HUES48 (cell line): Measurements from ENCODE around the gene SCAMP4.
"Not testable (repeated sequence)": the region's sequence is repeated elsewhere in the genome, so short reads cannot be mapped to it uniquely, and the experiment has no call there.

Experiments
- H3K27ac ChIP-seq: one replicate; pipeline ENCODE4 v1.7.0; 2013; ENCODE audit warnings: low read depth, low read length, inconsistent platforms
- H3K27me3 ChIP-seq: 2 replicates; pipeline ENCODE4 v1.6.1; 2013; ENCODE audit warnings: mild to moderate bottlenecking, low read length; ENCODE audit not compliant: control insufficient read depth, insufficient read depth
- H3K36me3 ChIP-seq: 2 replicates; pipeline ENCODE4 v1.6.1; 2013; ENCODE audit warnings: low read length; ENCODE audit not compliant: control insufficient read depth, insufficient read depth
- H3K4me1 ChIP-seq: 2 replicates; pipeline ENCODE4 v1.6.1; 2013; ENCODE audit warnings: mild to moderate bottlenecking, low read length; ENCODE audit not compliant: control insufficient read depth, insufficient read depth
- H3K4me3 ChIP-seq: 2 replicates; pipeline ENCODE4 v1.5.1; 2013; ENCODE audit warnings: mild to moderate bottlenecking, low read depth, low read length
- H3K9ac ChIP-seq: 2 replicates; pipeline ENCODE4 v1.6.1; 2013; ENCODE audit warnings: mild to moderate bottlenecking, low read depth, low read length, moderate library complexity
- H3K9me3 ChIP-seq: 2 replicates; pipeline ENCODE4 v1.6.1; 2013; ENCODE audit warnings: low read length; ENCODE audit not compliant: control insufficient read depth, insufficient read depth

Gene SCAMP4

DNA sequence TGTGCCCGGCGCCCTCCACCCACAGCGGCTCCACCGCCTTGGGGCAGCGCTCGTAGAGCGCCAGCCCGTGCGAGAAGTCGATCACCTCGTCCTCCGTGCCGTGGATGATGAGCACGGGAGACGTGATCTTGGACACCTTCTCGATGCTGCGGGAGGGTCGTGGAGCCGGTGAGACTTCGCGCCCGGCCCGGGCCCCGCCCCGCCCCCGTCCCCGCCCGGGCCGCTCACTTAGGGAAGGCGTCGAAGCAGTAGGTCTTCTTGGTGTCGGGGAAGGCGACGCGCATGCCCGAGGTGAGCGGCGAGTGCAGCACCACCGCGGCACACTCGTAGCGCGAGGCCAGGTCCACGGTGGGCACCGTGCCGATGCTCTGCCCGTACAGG lies 27.9 kb upstream of the SCAMP4 start:
- not testable (repeated sequence) for H3K9ac ChIP-seq, H3K4me3 ChIP-seq, H3K4me1 ChIP-seq, H3K27me3 ChIP-seq, H3K27ac ChIP-seq, H3K9me3 ChIP-seq
- H3K36me3 ChIP-seq: peaks cover 12% of the 10 kb centered on the region; the same call in 1 of the 2 replicates

DNA sequence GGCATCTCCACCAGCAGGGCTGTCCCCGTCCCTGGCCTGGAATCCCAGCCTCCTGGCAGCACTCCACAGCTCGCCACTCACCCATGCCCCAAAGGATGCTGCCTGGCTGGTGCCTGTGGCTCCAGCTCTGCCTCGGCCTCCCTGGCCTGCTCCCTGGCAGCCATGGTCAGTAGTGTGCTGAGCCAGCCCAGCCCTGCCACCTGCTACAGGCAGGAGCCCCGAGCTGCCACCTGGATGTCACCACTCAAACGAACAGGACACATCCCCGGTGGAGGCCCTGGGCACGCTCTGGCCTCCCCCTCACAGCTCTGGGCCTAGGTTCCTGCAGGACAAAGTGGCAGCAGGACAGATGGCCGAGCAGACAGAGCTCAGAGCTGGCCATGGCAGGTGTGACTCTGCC lies 26.6 kb upstream of the SCAMP4 start:
- not testable (repeated sequence) for H3K4me3 ChIP-seq, H3K36me3 ChIP-seq, H3K9me3 ChIP-seq, H3K27ac ChIP-seq, H3K27me3 ChIP-seq, H3K9ac ChIP-seq, H3K4me1 ChIP-seq

GRCh38 chr19:1879982-1880381 lies 25.2 kb upstream of the SCAMP4 start:
- not testable (repeated sequence) for H3K9ac ChIP-seq, H3K27me3 ChIP-seq, H3K4me3 ChIP-seq, H3K36me3 ChIP-seq, H3K27ac ChIP-seq, H3K9me3 ChIP-seq, H3K4me1 ChIP-seq

GRCh38 chr19:1880611-1881392 lies 24.4 kb upstream of the SCAMP4 start:
- no peak overlapping the region for H3K4me3 ChIP-seq
- peaks cover 7% of the 10 kb centered on the region for H3K4me1 ChIP-seq
- no peak overlapping the region for H3K9ac ChIP-seq
- no peaks in the 10 kb centered on the region for H3K27me3 ChIP-seq
- no peaks in the 10 kb centered on the region for H3K36me3 ChIP-seq
- H3K27ac ChIP-seq: no peak overlapping the region
- H3K9me3 ChIP-seq: no peaks in the 10 kb centered on the region

GRCh38 chr19:1881393-1882088 lies 23.7 kb upstream of the SCAMP4 start:
- not testable (repeated sequence) for H3K4me3 ChIP-seq, H3K9ac ChIP-seq, H3K9me3 ChIP-seq, H3K27ac ChIP-seq, H3K27me3 ChIP-seq, H3K36me3 ChIP-seq, H3K4me1 ChIP-seq

GRCh38 chr19:1882089-1882785 lies 23.0 kb upstream of the SCAMP4 start:
- Histone ChIP-seq H3K9me3 (no peaks in the 10 kb centered on the region), H3K27me3 (no peaks in the 10 kb centered on the region), H3K27ac (no peak overlapping the region), H3K9ac (no peak overlapping the region), H3K4me1 (peaks cover 10% of the 10 kb centered on the region), H3K4me3 (no peak overlapping the region), H3K36me3 (no peaks in the 10 kb centered on the region)

GRCh38 chr19:1882786-1883692 lies 22.2 kb upstream of the SCAMP4 start:
- Histone ChIP-seq H3K27ac (no peak overlapping the region), H3K4me3 (no peak overlapping the region)

GRCh38 chr19:1883784-1884183 lies 21.4 kb upstream of the SCAMP4 start:
- peaks cover 11% of the 10 kb centered on the region for H3K4me1 ChIP-seq
- peak overlapping the region; percentile 94 for H3K4me3 ChIP-seq
- H3K27me3 ChIP-seq: no peaks in the 10 kb centered on the region
- H3K9ac ChIP-seq: no peak overlapping the region
- H3K27ac ChIP-seq: no peak overlapping the region
- H3K9me3 ChIP-seq: no peaks in the 10 kb centered on the region
- no peaks in the 10 kb centered on the region for H3K36me3 ChIP-seq

More at GRCh38 chr19:1882786-1883692, 22.2 kb upstream of the SCAMP4 start:
- H3K27me3 ChIP-seq: no peaks in the 10 kb centered on the region
- H3K4me1 ChIP-seq: peaks cover 11% of the 10 kb centered on the region
- no peaks in the 10 kb centered on the region for H3K36me3 ChIP-seq
- no peak overlapping the region for H3K9ac ChIP-seq
- no peaks in the 10 kb centered on the region for H3K9me3 ChIP-seq

- H3K36me3 ChIP-seq: no peaks in the 10 kb centered on the region
- H3K27ac ChIP-seq: no peak overlapping the region
- peaks cover 11% of the 10 kb centered on the region for H3K4me1 ChIP-seq
- no peaks in the 10 kb centered on the region for H3K27me3 ChIP-seq
- H3K4me3 ChIP-seq: peak overlapping the region; percentile 94
- H3K9ac ChIP-seq: no peak overlapping the region; the same call in 1 of the 2 replicates
- no peaks in the 10 kb centered on the region for H3K9me3 ChIP-seq
These were observed 20.9 kb upstream of the SCAMP4 start for GRCh38 chr19:1884291-1884718.

DNA sequence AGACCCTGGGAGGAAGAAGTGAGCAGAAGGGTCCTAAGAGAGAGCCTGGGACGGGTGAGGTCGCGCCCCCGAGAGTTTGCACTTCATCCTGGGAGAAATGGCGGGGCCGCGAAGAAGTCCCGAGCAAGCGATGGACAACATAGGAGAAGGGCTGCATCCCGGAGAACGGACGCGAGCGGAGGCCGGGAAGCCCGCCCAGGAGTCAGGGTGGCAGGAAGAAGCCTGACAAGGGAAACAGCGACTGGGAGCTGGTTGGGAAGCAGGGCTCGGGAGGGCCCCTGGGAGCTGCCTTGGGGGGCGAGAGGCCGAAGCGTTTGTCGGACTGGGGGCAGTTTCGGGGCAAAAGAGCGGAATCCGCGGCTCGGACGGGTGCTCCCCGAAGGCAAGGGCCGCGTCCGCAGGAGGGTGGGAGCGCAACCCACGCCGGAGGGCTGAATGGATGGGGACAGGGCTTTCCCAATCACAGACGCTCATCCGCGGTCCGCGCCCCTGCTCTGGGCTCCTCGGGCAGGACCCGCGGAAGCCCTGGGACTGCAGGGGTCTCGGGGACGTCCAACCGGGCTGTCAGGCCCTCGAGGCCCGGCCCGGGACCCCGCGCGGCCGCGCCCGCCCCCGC lies 20.4 kb upstream of the SCAMP4 start:
- H3K27ac ChIP-seq: no peak overlapping the region
- peak overlapping the region; percentile 94 for H3K4me3 ChIP-seq
- H3K36me3 ChIP-seq: no peaks in the 10 kb centered on the region
- H3K27me3 ChIP-seq: no peaks in the 10 kb centered on the region
- H3K9ac ChIP-seq: no peak overlapping the region; the same call in 1 of the 2 replicates
- no peaks in the 10 kb centered on the region for H3K9me3 ChIP-seq
- H3K4me1 ChIP-seq: peaks cover 11% of the 10 kb centered on the region
